PC-3 (cell line): ENCODE data around the gene S100PBP. TPM values are rescaled to one million over a fixed set of nuclear protein-coding genes. Genes with fewer than 3 reads are reported as not detected.

Source experiments
- ATAC-seq: fragments of 200-7000 bp; cut with Tn5 transposase; 2 replicates; pipeline ENCODE4 v1.9.1; 2020; ENCODE audit warnings: mild to moderate bottlenecking, moderate library complexity
- BruUV-seq: library from RNA; stranded (reverse); fragments of 400-500 nt; replicated peaks from 2 replicates; lab custom pipeline; 2021; lab: Mats Ljungman, UMichigan
- CTCF ChIA-PET: fragments of 300-600 bp; sonication (Branson Sonifier 250); formaldehyde crosslinking; loops from one replicate; lab custom pipeline; 2022; ENCODE audit warnings: antibody characterized with exemption; lab: Charles Lee
- POLR2A ChIA-PET: fragments of 300-600 bp; sonication (Branson Sonifier 250); formaldehyde crosslinking; loops from one replicate; lab custom pipeline; 2022; ENCODE audit warnings: antibody characterized with exemption; ENCODE audit not compliant: unreplicated experiment; lab: Charles Lee
- DNase-seq: peaks from one replicate; pipeline ENCODE4 v3.0.0-alpha.2; 2015
- H2AFZ ChIP-seq: fragments of 300-600 bp; sonication (generic); 2 replicates; pipeline ENCODE4 v1.6.0; 2016; ENCODE audit warnings: antibody characterized with exemption, low read length
- H3F3A ChIP-seq: fragments of 300-600 bp; sonication (generic); one replicate; pipeline ENCODE4 v1.6.0; 2017; ENCODE audit warnings: antibody characterized with exemption, low read length, control low read depth, mild to moderate bottlenecking; ENCODE audit not compliant: unreplicated experiment
- H3K27ac ChIP-seq: fragments of 300-600 bp; sonication (generic); 2 replicates; pipeline ENCODE4 v1.5.1; 2016; ENCODE audit warnings: mild to moderate bottlenecking, low read length
- H3K27me3 ChIP-seq: fragments of 300-600 bp; sonication (generic); 2 replicates; pipeline ENCODE4 v1.6.1; 2016; ENCODE audit warnings: low read length, mixed read lengths
- H3K36me3 ChIP-seq: fragments of 300-600 bp; sonication (generic); 2 replicates; pipeline ENCODE4 v1.6.1; 2016; ENCODE audit warnings: low read depth, mixed run types, low read length, mixed read lengths
- H3K4me1 ChIP-seq: fragments of 300-600 bp; sonication (generic); 2 replicates; pipeline ENCODE4 v1.5.1; 2016; ENCODE audit warnings: low read length; ENCODE audit not compliant: insufficient read depth
- H3K4me2 ChIP-seq: fragments of 300-600 bp; sonication (generic); 2 replicates; pipeline ENCODE4 v1.6.0; 2016; ENCODE audit warnings: low read length
- H3K4me3 ChIP-seq: fragments of 300-600 bp; sonication (generic); 2 replicates; pipeline ENCODE4 v1.5.1; 2016; ENCODE audit warnings: mild to moderate bottlenecking, low read length, mixed read lengths
- H3K79me2 ChIP-seq: fragments of 300-600 bp; sonication (generic); 2 replicates; pipeline ENCODE4 v1.6.1; 2017; ENCODE audit warnings: low read length, mixed read lengths
- H3K9ac ChIP-seq: fragments of 300-600 bp; sonication (generic); 2 replicates; pipeline ENCODE4 v1.6.0; 2016; ENCODE audit warnings: mild to moderate bottlenecking, low read length
- H3K9me2 ChIP-seq: fragments of 300-600 bp; sonication (generic); replicated peaks from 2 replicates; pipeline ENCODE4 v1.6.1; 2016; ENCODE audit warnings: mixed run types, low read length, mixed read lengths
- H3K9me3 ChIP-seq: fragments of 300-600 bp; sonication (generic); 2 replicates; pipeline ENCODE4 v1.6.1; 2016; ENCODE audit warnings: low read length, mixed read lengths
- H4K20me1 ChIP-seq: fragments of 300-600 bp; sonication (generic); 2 replicates; pipeline ENCODE4 v1.6.1; 2016; ENCODE audit warnings: low read length, mixed read lengths
- CTCF ChIP-seq: fragments of 300-600 bp; sonication (generic); conservative IDR thresholded peaks from 2 replicates; pipeline ENCODE4 v1.5.1; 2017; ENCODE audit warnings: antibody characterized with exemption, low read depth, mild to moderate bottlenecking, low read length
- EZH2 ChIP-seq: fragments of 300-600 bp; sonication (generic); IDR thresholded peaks from one replicate; pipeline ENCODE4 v1.6.1; 2017; ENCODE audit warnings: antibody characterized with exemption, mild to moderate bottlenecking, low read length; ENCODE audit not compliant: unreplicated experiment
- EZH2phosphoT487 ChIP-seq: fragments of 300-600 bp; sonication (generic); IDR thresholded peaks from 2 replicates; pipeline ENCODE4 v1.6.1; 2018; ENCODE audit warnings: mild to moderate bottlenecking, antibody characterized with exemption, low read length, borderline replicate concordance
- intact Hi-C: fragments of 100-400 bp; cut with micrococcal nuclease; formaldehyde crosslinking; loops from 2 replicates; pipeline ENCODE4 v1.9.0; 2023
- total RNA-seq: library from RNA; depleted of rRNA; stranded (reverse); fragments of >200 nt; gene quantifications from 2 replicates; pipeline ENCODE4 v1.2.3, GENCODE V29; 2014

Gene S100PBP
- total RNA-seq, 1 experiment from 2014 or later: 13.2 TPM

GRCh38 chr1:32899586-32900296 lies 82.3 kb downstream of the S100PBP start:
- TF ChIP-seq EZH2 (no peak), EZH2phosphoT487 (no peak), CTCF (no peak)
- Histone ChIP-seq H3K9ac (no peak overlapping the region), H3K79me2 (peaks cover 13% of the 10 kb centered on the region), H3K27ac (no peak overlapping the region), H3K9me3 (no peaks in the 10 kb centered on the region), H3K4me3 (peak overlapping the region; percentile 92; the same call in 1 of the 2 replicates), H3K9me2 (no peaks in the 10 kb centered on the region), H3K4me1 (peaks cover 10% of the 10 kb centered on the region), H3K4me2 (peak overlapping the region; percentile 100), H2AFZ (no peak overlapping the region), H3K36me3 (no peaks in the 10 kb centered on the region), H4K20me1 (no peaks in the 10 kb centered on the region), H3F3A (no peaks in the 10 kb centered on the region), H3K27me3 (no peaks in the 10 kb centered on the region)
- intact Hi-C loops: no loop called here
- POLR2A ChIA-PET: no interaction called here
- CTCF ChIA-PET: no interaction called here
- no TSS peak for BruUV-seq
- no peak for ATAC-seq
- no peak for DNase-seq

GRCh38 chr1:32900371-32900955 lies 83.0 kb downstream of the S100PBP start:
- DNase-seq (no peak), ATAC-seq (peak; percentile 37)
- H3K9me3 ChIP-seq: no peaks in the 10 kb centered on the region
- no peaks in the 10 kb centered on the region for H3K36me3 ChIP-seq
- ChIA-PET CTCF (no interaction called here), POLR2A (no interaction called here)
- TF ChIP-seq EZH2phosphoT487 (no peak), EZH2 (no peak), CTCF (no peak)
- H3K4me3 ChIP-seq: peak overlapping the region; percentile 92
- peaks cover 13% of the 10 kb centered on the region for H3K79me2 ChIP-seq
- H3K4me1 ChIP-seq: peaks cover 10% of the 10 kb centered on the region
- H3K27ac ChIP-seq: no peak overlapping the region
- H3F3A ChIP-seq: no peaks in the 10 kb centered on the region
- peak overlapping the region; percentile 93 for H2AFZ ChIP-seq
- H3K9me2 ChIP-seq: no peaks in the 10 kb centered on the region
- TSS peak; percentile 50 for BruUV-seq
- intact Hi-C loops: no loop called here
- H3K9ac ChIP-seq: peak overlapping the region; percentile 77
- no peaks in the 10 kb centered on the region for H4K20me1 ChIP-seq
- peak overlapping the region; percentile 100 for H3K4me2 ChIP-seq
- H3K27me3 ChIP-seq: no peaks in the 10 kb centered on the region
